ENCODE data around the gene VPS45. TPM values are rescaled to one million over a fixed set of nuclear protein-coding genes. Genes with fewer than 3 reads are reported as not detected.
A peak's percentile ranks its signal among the peaks of the same experiment; 100 is the strongest.

VPS45 gene
- total and polyA plus RNA-seq, 7 experiments from 2014 or later = 20.3 to 37.7 (median 27.0) TPM

DNA sequence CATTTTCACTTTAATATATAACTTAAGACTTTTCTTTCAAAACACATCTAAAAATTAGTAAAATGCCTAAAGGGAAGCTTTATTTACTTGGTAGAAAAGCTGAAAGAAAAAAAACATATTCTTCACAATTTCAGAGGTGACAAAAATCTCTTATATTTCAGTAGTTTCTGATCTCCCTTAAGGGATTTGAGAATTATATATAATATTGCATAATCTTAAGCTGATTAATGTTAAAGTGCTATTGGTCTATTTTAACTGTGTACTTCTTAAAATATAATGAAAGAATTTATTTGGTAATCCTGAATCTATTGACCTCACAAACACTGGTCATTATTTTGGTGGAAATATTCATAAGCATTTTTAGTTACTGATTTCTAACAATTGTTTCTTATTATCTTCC lies 1.2 kb upstream of the VPS45 start:
- H3K27ac ChIP-seq (ENCODE audit: low read depth, low read length) = peak overlapping the region; percentile 63
- intact Hi-C loops (cut with micrococcal nuclease) = loop anchor here (2.0 to 5.0 kb wide), 2 partner anchors 40 to 54 kb away; partner anchors contain the start of gene OTUD7B (in 1 of the 2)
- peak overlapping the region in 8 of 9 donors; percentile 19 to 96 (median 92) for H3K27ac Mint-ChIP-seq
- peaks cover 4 to 11% (median 7%) of the 10 kb centered on the region in 5 donors for H3K36me3 Mint-ChIP-seq
- peaks cover 0 to 8% (median 0%) of the 10 kb centered on the region in 3 experiments for H3K36me3 ChIP-seq (ENCODE audit: control insufficient read depth in 2 of 3, insufficient read depth in 3 of 3, low read length in 3 of 3)
- peaks cover 16 to 46% (median 37%) of the 10 kb centered on the region in 7 donors for H3K4me1 Mint-ChIP-seq
- H3K27me3 Mint-ChIP-seq = peaks cover 0 to 10% (median 0%) of the 10 kb centered on the region in 5 donors
- no peaks in the 10 kb centered on the region for H3K9me3 ChIP-seq (ENCODE audit: control insufficient read depth in 2 of 3, low read length in 3 of 3)
- H3K9me3 Mint-ChIP-seq = no peaks in the 10 kb centered on the region
- H3K4me3 Mint-ChIP-seq = peak overlapping the region; percentile 91 to 95 (median 94)
- H3K4me1 ChIP-seq (ENCODE audit: control insufficient read depth in 2 of 2, insufficient read depth in 2 of 2, low read length in 2 of 2) = peaks cover 0 to 8% of the 10 kb centered on the region in 2 donors
- no peak for ATAC-seq
- POLR2A ChIA-PET = interaction anchor here (0.9 to 1.4 kb wide), 3 partner anchors 83 to 179 kb away, joined by 3 to 10 read pairs (median 3); partner anchors contain the start of gene PLEKHO1
- no peaks in the 10 kb centered on the region for H3K27me3 ChIP-seq (ENCODE audit: control insufficient read depth in 2 of 2, insufficient read depth in 2 of 2, low read length in 2 of 2)
- CTCF ChIA-PET = interaction anchor here (0.7 to 1.1 kb wide), 3 partner anchors 54 to 99 kb away, joined by 3 to 5 read pairs (median 4); partner anchors contain the start of gene OTUD7B
- DNase-seq = no peak
- peak overlapping the region; percentile 72 for H3K4me3 ChIP-seq (ENCODE audit: low read length)

DNA sequence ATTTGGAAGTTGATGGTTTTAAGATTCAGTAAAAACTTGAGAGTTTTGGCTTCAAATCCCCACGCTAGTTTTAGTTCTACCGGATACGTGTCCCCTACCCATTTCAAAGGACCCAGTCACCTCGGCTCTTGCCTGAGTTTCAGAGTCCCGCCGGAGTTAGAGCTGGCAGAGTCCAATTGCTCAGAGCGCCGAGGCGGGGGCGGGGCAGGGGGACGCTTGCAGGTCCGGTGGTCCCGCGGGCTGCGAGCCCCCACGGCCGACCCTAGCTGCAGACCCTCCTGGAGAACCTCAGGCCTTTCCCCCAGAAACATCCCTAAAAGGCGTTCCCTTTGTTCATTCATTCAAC lies 765 bp upstream of the VPS45 start:
- Histone ChIP-seq H3K4me1 (ENCODE audit: control insufficient read depth in 2 of 2, insufficient read depth in 2 of 2, low read length in 2 of 2) (peaks cover 0 to 8% of the 10 kb centered on the region in 2 donors), H3K9me3 (ENCODE audit: control insufficient read depth in 2 of 3, low read length in 3 of 3) (no peaks in the 10 kb centered on the region), H3K36me3 (ENCODE audit: control insufficient read depth in 2 of 3, insufficient read depth in 3 of 3, low read length in 3 of 3) (peaks cover 0 to 8% (median 0%) of the 10 kb centered on the region in 3 experiments), H3K4me3 (ENCODE audit: low read length) (peak overlapping the region; percentile 72), H3K27ac (ENCODE audit: low read depth, low read length) (peak overlapping the region; percentile 63), H3K27me3 (ENCODE audit: control insufficient read depth in 2 of 2, insufficient read depth in 2 of 2, low read length in 2 of 2) (no peaks in the 10 kb centered on the region)
- ATAC-seq = peak; percentile 9
- ChIA-PET POLR2A (interaction anchor here (0.6 to 2.0 kb wide), 5 partner anchors 40 to 179 kb away, joined by 3 to 10 read pairs (median 3); partner anchors contain the start of gene PLEKHO1), CTCF (interaction anchor here (0.7 to 1.1 kb wide), 3 partner anchors 54 to 99 kb away, joined by 3 to 5 read pairs (median 4); partner anchors contain the start of gene OTUD7B)
- intact Hi-C loops (cut with micrococcal nuclease) = loop anchor here (1.0 to 5.0 kb wide), 9 partner anchors 40 to 179 kb away; partner anchors contain the start of genes OTUD7B (in 2 of the 2), BOLA1 (in 1 of the 2) and PLEKHO1 (in 1 of the 2)
- Mint-ChIP-seq H3K36me3 (peaks cover 4 to 11% (median 7%) of the 10 kb centered on the region in 5 donors), H3K4me1 (peaks cover 16 to 46% (median 37%) of the 10 kb centered on the region in 7 donors), H3K27ac (peak overlapping the region; percentile 88 to 96 (median 92)), H3K27me3 (peaks cover 0 to 7% (median 0%) of the 10 kb centered on the region in 5 donors), H3K9me3 (no peaks in the 10 kb centered on the region), H3K4me3 (peak overlapping the region; percentile 91 to 95 (median 94))
- DNase-seq = peak in 7 of 9 donors; percentile 10 to 45 (median 22)

- DNase-seq (peak in 1 of 9 donors; percentile 3), ATAC-seq (no peak)
- Histone ChIP-seq H3K4me3 (ENCODE audit: low read length) (peak overlapping the region; percentile 72), H3K9me3 (ENCODE audit: control insufficient read depth in 2 of 3, low read length in 3 of 3) (no peaks in the 10 kb centered on the region), H3K27me3 (ENCODE audit: control insufficient read depth in 2 of 2, insufficient read depth in 2 of 2, low read length in 2 of 2) (no peaks in the 10 kb centered on the region), H3K4me1 (ENCODE audit: control insufficient read depth in 2 of 2, insufficient read depth in 2 of 2, low read length in 2 of 2) (peaks cover 0 to 8% of the 10 kb centered on the region in 2 donors), H3K36me3 (ENCODE audit: control insufficient read depth in 2 of 3, insufficient read depth in 3 of 3, low read length in 3 of 3) (peaks cover 0 to 8% (median 0%) of the 10 kb centered on the region in 3 experiments), H3K27ac (ENCODE audit: low read depth, low read length) (peak overlapping the region; percentile 63)
- Mint-ChIP-seq H3K27me3 (peaks cover 0 to 3% (median 0%) of the 10 kb centered on the region in 5 donors), H3K36me3 (peaks cover 4 to 15% (median 11%) of the 10 kb centered on the region in 5 donors), H3K27ac (peak overlapping the region; percentile 88 to 96 (median 92)), H3K9me3 (no peaks in the 10 kb centered on the region), H3K4me3 (peak overlapping the region; percentile 91 to 95 (median 94)), H3K4me1 (peaks cover 19 to 50% (median 41%) of the 10 kb centered on the region in 7 donors)
- CTCF ChIA-PET = interaction anchor here (0.5 to 2.5 kb wide), 6 partner anchors 48 to 145 kb away, joined by 3 to 23 read pairs (median 4); no protein-coding TSS in a partner anchor
- POLR2A ChIA-PET = interaction anchor here (0.6 to 2.6 kb wide), 14 partner anchors 25 to 181 kb away, joined by 3 to 17 read pairs (median 6); partner anchors contain the start of gene OTUD7B
- intact Hi-C loops (cut with micrococcal nuclease) = loop anchor here in 1 of 2 donors (5.0 kb wide), 1 partner anchor 56 kb away; the partner anchor contains the start of gene OTUD7B
Observed at GRCh38 chr1:150068109-150068435, 496 bp downstream of the VPS45 start.

DNA sequence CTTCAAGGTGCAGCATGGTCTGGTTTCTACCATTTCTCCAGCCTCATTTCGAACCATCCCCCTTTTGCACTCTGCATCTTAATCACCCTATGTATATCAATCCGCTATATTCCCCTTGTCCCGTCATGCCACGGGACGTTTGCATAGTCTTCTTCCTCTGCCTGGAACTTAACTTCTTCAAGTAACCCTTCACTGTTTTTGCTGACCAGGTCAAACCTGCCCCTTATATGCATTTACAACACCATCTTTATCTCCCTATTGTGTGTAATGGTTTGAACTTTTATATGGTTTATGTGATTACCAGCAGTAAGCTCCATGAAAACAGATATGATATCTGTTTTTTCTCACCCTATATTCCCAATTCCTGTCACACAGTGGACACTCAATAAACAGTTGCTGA lies 2.3 kb downstream of the VPS45 start:
- CTCF ChIA-PET = interaction anchor here (0.6 to 1.0 kb wide), 6 partner anchors 44 to 575 kb away, joined by 3 to 8 read pairs (median 3); no protein-coding TSS in a partner anchor
- Mint-ChIP-seq H3K4me1 (peaks cover 19 to 52% (median 43%) of the 10 kb centered on the region in 7 donors), H3K9me3 (no peaks in the 10 kb centered on the region), H3K27me3 (no peaks in the 10 kb centered on the region), H3K36me3 (peaks cover 4 to 15% (median 13%) of the 10 kb centered on the region in 5 donors), H3K27ac (peak overlapping the region in 6 of 9 donors; percentile 4 to 61 (median 14)), H3K4me3 (peak overlapping the region in 6 of 10 donors; percentile 5 to 38 (median 16))
- peaks cover 0 to 8% (median 0%) of the 10 kb centered on the region in 3 experiments for H3K36me3 ChIP-seq (ENCODE audit: control insufficient read depth in 2 of 3, insufficient read depth in 3 of 3, low read length in 3 of 3)
- no peaks in the 10 kb centered on the region for H3K9me3 ChIP-seq (ENCODE audit: control insufficient read depth in 2 of 3, low read length in 3 of 3)
- no peak overlapping the region for H3K27ac ChIP-seq (ENCODE audit: low read depth, low read length)
- ATAC-seq (no peak), DNase-seq (no peak)
- intact Hi-C loops (cut with micrococcal nuclease) = loop anchor here in 1 of 2 donors (5.0 kb wide), 1 partner anchor 58 kb away; the partner anchor contains the start of gene OTUD7B
- H3K4me1 ChIP-seq (ENCODE audit: control insufficient read depth in 2 of 2, insufficient read depth in 2 of 2, low read length in 2 of 2) = peaks cover 0 to 8% of the 10 kb centered on the region in 2 donors
- no peak overlapping the region for H3K4me3 ChIP-seq (ENCODE audit: low read length)
- POLR2A ChIA-PET = interaction anchor here (0.5 to 1.2 kb wide), 3 partner anchors 14 to 183 kb away, joined by 3 to 4 read pairs (median 3); a partner anchor contains a TSS
- H3K27me3 ChIP-seq (ENCODE audit: control insufficient read depth in 2 of 2, insufficient read depth in 2 of 2, low read length in 2 of 2) = no peaks in the 10 kb centered on the region

DNA sequence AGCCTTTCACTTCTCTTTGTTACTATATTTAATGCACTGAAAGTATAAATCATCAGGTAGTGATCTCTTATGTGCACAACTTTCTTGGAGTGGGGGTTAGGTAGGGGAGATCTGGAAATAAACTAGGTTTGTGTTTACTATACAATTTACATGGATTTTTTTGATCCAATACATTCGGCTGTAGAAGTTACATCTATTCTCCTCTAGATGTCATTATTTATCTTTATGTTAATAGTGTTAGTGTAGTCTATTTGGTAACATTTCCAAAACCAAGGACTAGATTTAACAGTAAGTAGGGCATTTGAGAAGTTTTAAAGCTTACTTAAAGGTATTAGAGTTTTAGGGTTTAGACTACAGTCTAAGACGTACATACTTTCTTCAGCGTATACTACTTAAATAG lies 5.4 kb downstream of the VPS45 start:
- ChIA-PET CTCF (interaction anchor here (0.6 to 9.4 kb wide), 21 partner anchors 8 to 151 kb away, joined by 3 to 243 read pairs (median 5); no protein-coding TSS in a partner anchor), POLR2A (interaction anchor here (0.7 to 2.4 kb wide), 12 partner anchors 22 to 487 kb away, joined by 3 to 20 read pairs (median 4); a partner anchor contains a TSS)
- H3K4me1 ChIP-seq (ENCODE audit: control insufficient read depth in 2 of 2, insufficient read depth in 2 of 2, low read length in 2 of 2) = peaks cover 0 to 6% of the 10 kb centered on the region in 2 donors
- Mint-ChIP-seq H3K4me1 (peaks cover 19 to 34% (median 30%) of the 10 kb centered on the region in 7 donors), H3K27ac (peak overlapping the region in 3 of 9 donors; percentile 6 to 25 (median 7)), H3K9me3 (no peaks in the 10 kb centered on the region), H3K36me3 (peaks cover 8 to 28% (median 24%) of the 10 kb centered on the region in 5 donors), H3K4me3 (no peak overlapping the region), H3K27me3 (no peaks in the 10 kb centered on the region)
- peaks cover 2 to 10% (median 6%) of the 10 kb centered on the region in 3 experiments for H3K36me3 ChIP-seq (ENCODE audit: control insufficient read depth in 2 of 3, insufficient read depth in 3 of 3, low read length in 3 of 3)
- intact Hi-C loops (cut with micrococcal nuclease) = loop anchor here (1.0 kb wide), 6 partner anchors 44 to 208 kb away; no protein-coding TSS in a partner anchor
- H3K27ac ChIP-seq (ENCODE audit: low read depth, low read length) = no peak overlapping the region
- DNase-seq (peak in 6 of 9 donors; percentile 21 to 54 (median 41)), ATAC-seq (peak; percentile 72)
- H3K27me3 ChIP-seq (ENCODE audit: control insufficient read depth in 2 of 2, insufficient read depth in 2 of 2, low read length in 2 of 2) = no peaks in the 10 kb centered on the region
- no peaks in the 10 kb centered on the region for H3K9me3 ChIP-seq (ENCODE audit: control insufficient read depth in 2 of 3, low read length in 3 of 3)
- H3K4me3 ChIP-seq (ENCODE audit: low read length) = no peak overlapping the region

GRCh38 chr1:150073516-150073915 lies 5.9 kb downstream of the VPS45 start:
- ChIA-PET POLR2A (interaction anchor here (0.6 to 2.4 kb wide), 12 partner anchors 16 to 506 kb away, joined by 3 to 20 read pairs (median 4); partner anchors contain the start of gene PLEKHO1), CTCF (interaction anchor here (0.7 to 9.4 kb wide), 20 partner anchors 9 to 140 kb away, joined by 3 to 243 read pairs (median 5); no protein-coding TSS in a partner anchor)
- ATAC-seq (no peak), DNase-seq (no peak)
- Mint-ChIP-seq H3K4me1 (peaks cover 14 to 29% (median 24%) of the 10 kb centered on the region in 7 donors), H3K36me3 (peaks cover 10 to 30% (median 29%) of the 10 kb centered on the region in 5 donors), H3K9me3 (no peaks in the 10 kb centered on the region), H3K27ac (no peak overlapping the region), H3K27me3 (no peaks in the 10 kb centered on the region), H3K4me3 (no peak overlapping the region)
- H3K36me3 ChIP-seq (ENCODE audit: control insufficient read depth in 2 of 3, insufficient read depth in 3 of 3, low read length in 3 of 3) = peaks cover 4 to 14% (median 10%) of the 10 kb centered on the region in 3 experiments
- peaks cover 0 to under 1% of the 10 kb centered on the region in 2 donors for H3K4me1 ChIP-seq (ENCODE audit: control insufficient read depth in 2 of 2, insufficient read depth in 2 of 2, low read length in 2 of 2)
- H3K4me3 ChIP-seq (ENCODE audit: low read length) = no peak overlapping the region
- no peaks in the 10 kb centered on the region for H3K27me3 ChIP-seq (ENCODE audit: control insufficient read depth in 2 of 2, insufficient read depth in 2 of 2, low read length in 2 of 2)
- no peaks in the 10 kb centered on the region for H3K9me3 ChIP-seq (ENCODE audit: control insufficient read depth in 2 of 3, low read length in 3 of 3)
- intact Hi-C loops (cut with micrococcal nuclease) = loop anchor here (1.0 kb wide), 6 partner anchors 44 to 208 kb away; no protein-coding TSS in a partner anchor
- no peak overlapping the region for H3K27ac ChIP-seq (ENCODE audit: low read depth, low read length)
